Sigmoid colon (tissue), 4 donors: ENCODE results near the gene VSIG2.

ENCODE experiments used
- EP300 ChIP-seq, 4 donors: sonication (generic); formaldehyde crosslinking; IDR thresholded peaks; one replicate each; pipeline ENCODE4 v1.6.1; 2017; ENCODE audit warnings: antibody characterized with exemption in 4 of 4
- POLR2A ChIP-seq, 2 donors: fragments of 450-650 bp; IDR thresholded peaks; one replicate each; pipeline ENCODE4 v1.6.1; 2016; ENCODE audit warnings: antibody characterized with exemption in 2 of 2, mild to moderate bottlenecking in 2 of 2, moderate library complexity in 2 of 2
- POLR2AphosphoS5 ChIP-seq, 4 donors: sonication (generic); formaldehyde crosslinking; IDR thresholded peaks; one replicate each; pipeline ENCODE4 v1.6.1; 2017; ENCODE audit warnings: antibody characterized with exemption in 4 of 4
- TF ChIP-seq, protein P1 (sequence below), 4 experiments: fragments of 450-650 bp in 3 of 4; fragments of 200-600 bp in 1 of 4; IDR thresholded peaks; one replicate each; pipeline ENCODE4 v1.5.1; 2016 to 2019; ENCODE audit warnings: antibody characterized with exemption in 4 of 4, mild to moderate bottlenecking in 3 of 4, moderate library complexity in 2 of 4

DNA sequence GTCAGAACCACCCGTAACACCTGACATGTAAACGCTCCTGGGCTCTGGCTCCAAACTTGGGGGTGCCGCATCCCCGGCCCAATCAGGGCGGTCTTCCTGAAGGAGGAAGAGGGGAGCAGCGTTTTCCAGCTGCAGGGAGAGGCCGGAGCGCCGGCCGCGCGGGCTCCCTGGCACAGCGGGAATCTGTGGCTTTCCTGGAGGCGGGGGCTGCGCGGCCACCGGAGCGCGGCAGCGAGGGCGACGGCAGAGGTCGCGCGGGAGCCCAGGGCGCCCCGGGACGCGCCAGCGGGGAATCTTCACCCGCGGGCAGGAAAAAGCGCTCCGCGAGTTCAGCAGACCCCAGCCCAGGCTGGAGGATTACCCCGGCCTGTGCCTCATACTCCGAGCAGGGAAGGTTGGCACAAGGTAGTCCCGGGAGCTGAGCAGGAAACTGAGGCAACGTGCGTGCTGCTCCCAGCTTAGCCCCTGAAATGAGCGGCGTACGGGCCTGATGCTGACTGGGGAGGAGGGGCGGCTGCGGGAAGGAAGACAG lies 10.6 kb upstream of the VSIG2 start:
- no peak for TF ChIP-seq EP300 (IDR thresholded peaks at IDR 0.05)
- no peak for TF ChIP-seq POLR2A (IDR thresholded peaks at IDR 0.05)
- TF ChIP-seq, protein P1, sequence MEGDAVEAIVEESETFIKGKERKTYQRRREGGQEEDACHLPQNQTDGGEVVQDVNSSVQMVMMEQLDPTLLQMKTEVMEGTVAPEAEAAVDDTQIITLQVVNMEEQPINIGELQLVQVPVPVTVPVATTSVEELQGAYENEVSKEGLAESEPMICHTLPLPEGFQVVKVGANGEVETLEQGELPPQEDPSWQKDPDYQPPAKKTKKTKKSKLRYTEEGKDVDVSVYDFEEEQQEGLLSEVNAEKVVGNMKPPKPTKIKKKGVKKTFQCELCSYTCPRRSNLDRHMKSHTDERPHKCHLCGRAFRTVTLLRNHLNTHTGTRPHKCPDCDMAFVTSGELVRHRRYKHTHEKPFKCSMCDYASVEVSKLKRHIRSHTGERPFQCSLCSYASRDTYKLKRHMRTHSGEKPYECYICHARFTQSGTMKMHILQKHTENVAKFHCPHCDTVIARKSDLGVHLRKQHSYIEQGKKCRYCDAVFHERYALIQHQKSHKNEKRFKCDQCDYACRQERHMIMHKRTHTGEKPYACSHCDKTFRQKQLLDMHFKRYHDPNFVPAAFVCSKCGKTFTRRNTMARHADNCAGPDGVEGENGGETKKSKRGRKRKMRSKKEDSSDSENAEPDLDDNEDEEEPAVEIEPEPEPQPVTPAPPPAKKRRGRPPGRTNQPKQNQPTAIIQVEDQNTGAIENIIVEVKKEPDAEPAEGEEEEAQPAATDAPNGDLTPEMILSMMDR (IDR thresholded peaks at IDR 0.05) = no peak
- no peak for TF ChIP-seq POLR2AphosphoS5 (IDR thresholded peaks at IDR 0.05)
